Fibroblast of skin of right biceps (primary cell): ENCODE data around the gene ADAMTS2.

ENCODE experiments used
- DNase-seq: peaks from one replicate; pipeline ENCODE4 v3.0.0-alpha.2; 2013

ADAMTS2 gene

DNA sequence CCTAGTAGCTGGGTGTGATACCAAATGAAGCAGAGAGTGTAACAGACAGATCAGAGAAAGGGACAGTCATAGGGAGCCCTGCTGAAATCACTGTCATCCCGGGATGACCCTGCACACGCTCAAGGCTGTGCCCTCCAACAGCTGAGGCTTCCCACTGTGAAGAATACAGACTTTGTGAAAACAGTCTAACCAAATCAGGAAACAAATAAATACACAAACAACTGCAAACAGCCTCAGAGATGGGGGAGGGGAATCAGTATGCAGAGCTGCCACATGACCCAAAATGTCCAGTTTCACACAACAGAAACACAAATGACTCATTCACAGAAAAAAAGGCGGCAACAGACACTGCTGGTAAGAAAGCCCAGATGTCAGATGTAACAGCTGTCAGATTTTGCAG, 101.9 kb downstream of the ADAMTS2 start:
- peak; percentile 60 for DNase-seq

DNA sequence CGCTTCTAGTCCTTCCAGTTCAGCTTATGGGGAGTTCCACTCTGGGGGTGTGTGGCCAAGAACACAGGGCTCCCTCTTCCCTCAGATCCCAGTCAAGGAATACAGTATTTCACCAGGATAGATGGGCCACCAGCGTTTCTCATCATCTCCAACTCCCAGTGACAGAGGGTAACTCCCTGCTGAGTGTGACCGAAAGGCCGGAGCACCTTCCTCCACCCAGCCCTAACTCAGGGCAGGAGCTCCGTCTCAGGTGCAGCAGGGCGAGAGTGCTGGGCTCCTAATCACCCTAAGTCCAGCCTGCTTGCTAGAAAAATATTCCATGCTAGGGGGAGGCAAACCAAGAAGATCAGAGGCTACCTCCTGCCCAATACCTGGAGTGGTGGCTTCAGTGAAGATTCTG, 102.6 kb downstream of the ADAMTS2 start:
- DNase-seq = no peak

DNA sequence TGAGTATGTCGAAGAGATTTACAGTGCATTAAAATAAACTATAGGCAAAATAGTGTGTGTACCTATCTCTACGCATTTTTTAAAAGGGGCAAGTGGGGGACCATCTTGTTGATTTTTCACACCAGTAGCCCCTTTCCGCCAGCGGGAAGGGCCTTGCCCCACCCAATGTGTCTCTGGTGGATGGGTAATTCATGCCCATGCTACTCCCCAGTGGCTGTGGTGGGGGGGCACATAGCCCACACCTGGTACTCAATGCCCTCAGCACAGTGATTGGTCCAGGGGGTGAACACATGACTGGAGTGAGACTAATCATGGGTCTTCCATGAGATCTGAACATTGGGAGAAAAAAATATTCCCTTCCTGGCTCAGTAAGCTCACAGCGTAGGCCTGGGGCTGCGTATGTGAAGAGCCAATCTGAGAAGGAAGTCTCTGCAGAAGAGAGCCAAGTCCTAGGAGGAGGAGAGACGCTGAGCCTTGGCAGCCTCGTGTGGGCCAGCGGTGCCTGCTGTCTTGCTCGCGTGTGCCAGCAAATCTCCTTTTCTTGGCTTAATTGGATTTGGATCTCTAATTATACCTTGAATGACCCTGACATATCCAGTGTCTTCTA, 103.4 kb downstream of the ADAMTS2 start:
- DNase-seq = no peak

- DNase-seq = no peak
Observed at GRCh38 chr5:179241175-179241574, 104.1 kb downstream of the ADAMTS2 start.

DNA sequence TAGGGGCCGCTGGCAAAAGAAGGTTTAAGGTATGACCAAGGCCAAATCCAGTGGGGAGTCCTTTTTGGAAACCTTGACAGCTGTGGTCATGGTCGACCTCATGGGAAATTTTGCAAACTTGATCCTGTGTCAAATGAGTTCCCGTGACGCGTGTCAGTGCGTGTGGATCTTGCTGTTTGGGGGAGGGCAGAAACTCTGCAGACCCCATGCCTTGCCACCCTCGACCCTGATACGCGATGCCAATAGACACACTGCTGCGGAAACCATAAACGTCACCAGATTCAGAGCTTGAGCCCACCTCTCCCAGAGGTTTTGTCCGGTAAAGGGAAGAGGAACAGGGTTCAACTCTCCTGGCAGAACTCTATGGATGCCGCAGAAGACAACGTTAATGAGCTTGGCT, 104.7 kb downstream of the ADAMTS2 start:
- DNase-seq = no peak

DNA sequence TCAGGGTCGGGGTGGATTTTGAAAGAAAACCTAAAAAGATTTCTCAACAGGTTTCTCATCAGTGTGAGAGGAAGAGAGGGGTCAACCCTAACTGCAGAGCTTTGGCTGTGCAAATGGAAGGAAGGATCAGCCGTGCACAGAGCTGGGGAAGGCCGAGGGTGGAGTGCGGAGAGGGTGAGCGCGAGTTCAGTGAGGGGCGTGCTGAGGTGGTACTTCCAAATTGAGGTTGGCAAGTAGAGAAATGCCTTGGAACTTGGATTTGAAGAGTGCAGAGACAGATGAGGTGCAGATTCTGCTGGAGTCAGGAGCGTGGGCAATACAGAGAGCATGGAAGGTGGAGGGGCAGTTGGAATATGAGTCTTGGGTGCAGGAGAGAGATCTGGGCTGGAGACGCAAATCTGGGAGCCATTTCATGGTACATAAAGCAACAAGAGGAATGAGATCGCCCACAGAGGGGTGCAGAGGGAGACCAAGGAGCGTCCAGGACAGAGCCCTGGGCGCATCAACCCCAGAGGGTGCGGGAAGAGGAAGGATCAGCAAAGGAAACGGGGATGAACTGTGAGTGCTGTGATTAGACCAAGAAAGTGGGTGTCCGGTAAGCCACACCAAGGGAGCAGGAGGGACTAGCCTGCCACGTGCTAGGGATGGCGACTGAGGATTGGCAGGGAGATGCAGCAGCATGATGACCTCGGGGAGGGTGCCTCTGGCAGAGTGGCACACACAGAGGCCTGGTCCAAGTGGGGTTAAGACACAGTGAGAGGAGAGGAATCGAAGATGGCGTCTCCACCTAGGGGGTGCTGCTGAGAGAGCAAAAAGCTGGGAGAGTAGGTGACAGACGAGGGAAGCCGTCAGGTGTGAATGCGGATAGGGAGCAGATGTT, 105.8 kb downstream of the ADAMTS2 start:
- DNase-seq = no peak

DNA sequence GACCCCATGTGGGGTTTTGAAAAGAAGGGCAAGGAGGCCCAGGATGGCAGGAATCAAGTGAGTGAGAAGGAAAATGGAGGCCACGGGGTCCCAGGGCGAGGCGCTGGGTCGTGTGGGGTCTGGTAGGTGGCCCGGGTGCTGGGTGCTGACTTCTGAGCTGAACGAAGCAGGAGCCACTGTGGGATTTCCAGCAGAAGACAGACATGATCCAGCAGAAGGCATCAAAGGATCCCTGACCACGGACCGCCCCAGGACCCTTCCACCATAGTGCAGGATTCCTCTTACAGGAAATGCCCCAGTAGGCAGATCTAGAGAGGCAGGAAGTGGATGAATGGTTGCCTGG, 106.7 kb downstream of the ADAMTS2 start:
- no peak for DNase-seq

DNA sequence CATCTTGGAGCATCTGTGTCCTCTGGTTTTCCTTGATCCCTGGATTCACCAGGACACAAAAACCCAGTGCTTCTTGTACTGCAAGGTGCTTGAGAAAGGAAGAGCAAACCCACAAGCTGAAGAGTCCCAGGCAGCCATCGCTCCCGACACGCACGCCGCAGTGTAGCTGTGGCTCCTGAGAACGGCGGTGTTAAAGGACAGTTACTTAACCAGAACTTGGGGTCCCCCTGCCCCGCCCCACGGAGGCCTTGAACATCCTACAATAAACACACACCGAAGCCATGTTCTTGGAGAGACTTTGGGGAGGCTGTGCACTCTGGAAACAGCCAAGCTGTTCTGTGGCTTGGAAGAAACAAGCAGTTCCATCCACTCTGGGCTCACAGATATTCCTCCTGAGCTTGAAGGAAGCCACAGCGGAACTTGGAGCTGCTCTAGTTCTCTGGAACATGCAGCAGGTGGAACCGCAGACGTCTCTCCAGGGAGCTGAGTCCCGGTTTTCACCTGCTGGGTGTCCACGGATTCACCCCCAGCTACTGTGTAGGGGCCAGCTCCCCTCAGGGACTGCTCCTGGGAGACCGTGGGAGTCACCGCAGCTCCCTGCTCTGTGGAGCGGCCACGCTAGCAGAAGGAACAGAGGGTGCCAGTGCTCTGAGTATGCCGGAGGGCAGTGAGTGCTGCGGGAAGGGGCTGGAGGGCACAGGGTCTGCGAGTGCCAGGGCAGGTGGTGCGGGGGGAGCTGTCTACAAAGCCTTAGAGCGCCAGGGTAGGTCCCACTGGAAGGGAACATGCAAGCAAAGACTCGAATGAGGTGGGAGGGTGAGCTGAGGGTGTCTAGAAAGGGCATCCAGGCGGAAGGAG, 107.3 kb downstream of the ADAMTS2 start:
- no peak for DNase-seq

DNA sequence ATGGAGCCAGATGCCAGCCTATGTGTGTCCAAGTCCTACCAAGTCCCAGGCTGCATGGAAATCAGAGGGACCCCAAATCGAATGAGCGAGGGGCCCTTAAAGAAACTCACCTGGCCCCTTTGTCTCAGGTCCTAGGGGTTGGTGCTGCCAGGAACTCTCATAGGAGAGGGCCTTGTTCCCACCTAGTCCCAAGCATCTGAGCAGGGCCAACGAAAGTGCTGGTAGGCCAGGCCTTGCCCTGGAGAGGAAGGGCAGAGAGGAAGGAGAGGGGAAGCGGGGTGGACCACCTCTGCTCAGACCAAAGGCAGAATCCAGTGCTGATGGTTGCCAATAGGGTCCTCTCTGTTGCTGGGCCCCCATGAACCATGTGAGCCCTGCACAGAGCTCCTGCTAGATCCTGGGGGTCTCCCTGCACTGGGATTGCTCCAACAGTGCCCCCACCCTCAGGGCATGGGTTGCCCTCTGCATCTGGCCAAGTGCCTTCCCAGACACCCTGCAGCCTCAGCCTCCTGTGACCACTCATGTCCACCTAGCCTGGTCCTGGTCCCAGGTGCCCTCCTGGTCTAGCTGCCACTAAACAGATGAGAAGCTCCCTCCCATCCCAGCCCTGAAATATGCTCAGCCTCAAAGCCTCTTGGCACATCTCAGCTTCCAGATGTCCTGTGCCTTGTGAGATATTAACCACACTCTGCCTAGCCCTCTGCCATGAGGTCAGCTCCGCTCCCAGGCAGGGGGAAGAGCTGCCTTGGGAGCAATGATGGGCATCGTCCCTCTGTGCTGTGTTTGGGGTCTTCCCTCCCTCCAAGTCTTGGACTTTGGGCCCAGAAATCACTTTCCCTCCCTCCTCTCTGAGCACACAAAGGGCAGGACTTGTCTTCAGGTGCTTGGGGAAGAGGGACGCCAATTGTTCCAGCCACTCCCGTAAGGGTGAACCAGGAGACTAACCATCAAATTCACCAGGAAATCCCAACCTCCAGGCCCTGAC, 109.6 kb downstream of the ADAMTS2 start:
- DNase-seq = no peak

DNA sequence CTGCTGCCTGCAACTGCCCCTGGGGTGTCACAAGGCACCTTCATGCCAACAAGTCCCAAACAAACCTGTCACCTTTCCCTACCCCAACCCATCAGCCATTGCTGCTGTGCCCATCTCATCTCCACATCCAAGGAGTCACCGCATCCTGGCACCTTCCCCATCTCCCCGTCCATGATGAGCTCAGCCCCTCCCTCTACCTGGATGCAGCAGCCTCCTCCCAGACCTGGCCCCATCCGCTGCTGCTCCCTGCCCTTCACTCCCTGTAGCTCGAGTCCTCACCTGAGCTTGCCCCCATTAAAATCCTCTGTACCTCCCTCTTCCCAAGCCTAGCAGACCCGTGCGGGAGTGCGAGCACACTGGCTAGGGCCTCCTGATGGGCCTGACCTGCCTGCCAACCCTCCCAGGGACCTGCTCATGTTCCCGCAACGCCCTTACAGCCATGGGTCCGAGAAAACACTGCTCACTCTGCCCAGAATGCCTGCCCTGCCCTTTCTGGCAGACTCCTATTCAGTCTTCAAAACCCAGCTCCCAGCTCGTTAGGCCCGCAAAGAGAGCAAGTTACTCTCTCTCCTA, 110.6 kb downstream of the ADAMTS2 start:
- DNase-seq = no peak

- DNase-seq = no peak
Observed at GRCh38 chr5:179233909-179234562, 111.2 kb downstream of the ADAMTS2 start.

GRCh38 chr5:179232091-179232735, 113.0 kb downstream of the ADAMTS2 start:
- no peak for DNase-seq

DNA sequence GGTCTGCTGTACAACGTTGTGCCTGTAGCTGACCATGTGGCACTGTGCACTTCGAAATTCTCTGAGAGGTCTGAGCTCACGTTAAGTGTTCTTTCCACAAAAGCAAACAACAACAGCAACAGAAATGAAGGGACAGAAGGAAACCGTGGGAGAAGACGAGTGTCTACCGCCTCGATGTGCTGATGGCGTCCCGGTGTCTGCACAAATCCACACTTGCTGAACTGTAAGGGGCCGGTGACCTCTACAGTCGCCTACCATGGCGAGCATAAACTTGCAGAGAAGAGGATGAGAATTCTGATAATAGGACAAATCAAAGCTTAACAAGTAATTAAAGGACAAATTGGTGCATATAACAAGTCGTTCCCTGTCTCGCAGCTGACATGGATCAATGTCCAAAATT, 114.0 kb downstream of the ADAMTS2 start:
- DNase-seq = no peak

- DNase-seq = no peak
Observed at GRCh38 chr5:179230061-179230461, 115.2 kb downstream of the ADAMTS2 start.

DNA sequence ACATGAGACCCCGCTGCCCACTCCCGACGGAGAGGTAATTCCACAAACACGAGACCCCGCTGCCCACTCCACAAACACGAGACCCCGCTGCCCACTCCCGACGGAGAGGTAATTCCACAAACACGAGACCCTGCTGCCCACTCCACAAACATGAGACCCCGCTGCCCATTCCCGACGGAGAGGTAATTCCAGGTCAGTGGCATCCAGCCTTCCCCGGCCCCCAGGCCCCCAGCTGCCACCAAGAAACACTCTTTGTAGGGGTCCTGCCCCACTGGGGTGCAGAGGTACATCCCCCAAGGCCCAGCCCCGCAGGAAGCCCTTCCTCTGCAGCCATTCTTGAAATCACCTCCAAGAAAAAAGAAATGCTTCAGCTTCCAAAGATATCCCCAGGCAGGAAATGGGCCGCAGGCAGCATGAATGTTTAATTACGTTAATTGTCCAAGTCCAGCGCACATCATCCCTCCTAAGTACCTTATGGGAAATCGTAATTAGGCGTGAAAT, 115.9 kb downstream of the ADAMTS2 start:
- no peak for DNase-seq

DNA sequence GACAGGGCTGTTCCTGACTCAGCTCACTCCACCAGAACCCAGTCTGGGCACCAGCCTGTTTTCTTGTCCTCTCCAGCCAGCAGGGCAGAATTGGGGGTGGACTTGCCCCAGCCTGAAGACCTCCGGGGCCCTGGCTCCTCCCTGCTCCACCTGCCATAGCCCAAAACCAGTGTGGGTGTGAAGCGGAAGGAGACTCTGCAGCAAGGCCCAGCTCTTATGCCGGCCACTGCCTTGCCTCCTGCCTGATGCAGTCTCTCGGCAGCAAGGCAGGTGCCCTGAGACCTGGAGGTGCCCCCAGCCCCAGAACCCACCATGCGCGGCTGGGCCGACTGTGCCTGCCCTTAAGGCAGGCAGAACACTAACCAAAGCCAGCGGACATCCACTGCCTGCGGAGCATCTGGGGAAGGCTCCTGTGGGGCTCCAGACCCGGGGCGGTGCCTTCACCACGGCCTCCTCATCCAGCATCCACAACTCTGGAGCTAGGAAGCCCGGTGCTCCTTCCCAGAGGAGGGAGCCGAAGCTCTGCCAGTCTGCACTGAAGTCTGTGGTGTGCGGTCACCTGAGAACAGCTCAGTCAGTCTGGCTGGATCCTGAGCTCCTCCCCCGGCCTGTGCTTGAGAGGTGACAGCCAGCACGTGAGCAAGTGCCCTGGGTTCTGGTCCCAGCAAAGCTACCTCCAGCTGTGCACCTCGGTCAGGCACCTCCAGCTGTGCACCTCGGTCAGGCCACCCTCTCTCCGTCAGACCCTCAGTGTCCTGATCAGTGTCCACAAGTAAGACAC, 116.7 kb downstream of the ADAMTS2 start:
- peak; percentile 8 for DNase-seq

- no peak for DNase-seq
Observed at GRCh38 chr5:179227580-179228311, 117.5 kb downstream of the ADAMTS2 start.

DNA sequence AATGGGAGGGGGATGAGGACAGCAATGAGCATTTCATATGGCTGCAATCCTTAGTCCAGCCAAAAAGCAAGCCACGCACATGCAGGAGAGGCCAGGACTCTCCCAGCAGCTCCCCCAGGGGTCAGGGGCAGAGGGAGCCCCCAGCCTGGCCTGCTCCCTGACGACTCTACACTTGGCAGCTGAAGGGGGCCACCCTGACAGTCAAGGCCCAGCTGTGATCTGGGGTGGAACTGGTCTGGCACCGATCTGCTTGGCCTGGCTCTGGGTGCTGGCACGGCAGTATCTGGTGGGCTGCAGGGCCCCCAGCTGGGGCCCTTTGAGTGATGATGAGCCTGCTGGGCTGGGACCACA, 118.1 kb downstream of the ADAMTS2 start:
- no peak for DNase-seq

- no peak for DNase-seq
Observed at GRCh38 chr5:179226696-179227095, 118.6 kb downstream of the ADAMTS2 start.
